MG63 (cell line): ENCODE results near the gene SDK1. TPM values are rescaled to one million over a fixed set of nuclear protein-coding genes. Genes with fewer than 3 reads are reported as not detected.

Experiments
- DNase-seq: peaks from one replicate; pipeline ENCODE4 v3.0.0-alpha.2; 2020
- H3K27me3 ChIP-seq: fragments of 250-450 bp; sonication (Bioruptor Pico); 2 replicates; pipeline ENCODE4 v1.5.1; 2020; ENCODE audit warnings: mild to moderate bottlenecking, moderate library complexity
- H3K36me3 ChIP-seq: fragments of 250-450 bp; sonication (Bioruptor Pico); 2 replicates; pipeline ENCODE4 v1.5.1; 2020; ENCODE audit warnings: mild to moderate bottlenecking, moderate library complexity
- H3K4me3 ChIP-seq: fragments of 250-450 bp; sonication (Bioruptor Pico); 2 replicates; pipeline ENCODE4 v1.5.1; 2020; ENCODE audit warnings: mild to moderate bottlenecking, moderate library complexity
- H3K9me3 ChIP-seq: fragments of 250-450 bp; sonication (Bioruptor Pico); 2 replicates; pipeline ENCODE4 v1.5.1; 2020; ENCODE audit warnings: mild to moderate bottlenecking, moderate library complexity
- total RNA-seq: library from RNA; depleted of rRNA; stranded (reverse); fragments of >200 nt; shearing (Covaris generic); gene quantifications from 2 replicates; pipeline ENCODE4 v1.2.3, GENCODE V29; 2014; ENCODE audit warnings: low replicate concordance

Gene SDK1
- total RNA-seq, 1 experiment from 2014 or later, result 1.1 TPM

DNA sequence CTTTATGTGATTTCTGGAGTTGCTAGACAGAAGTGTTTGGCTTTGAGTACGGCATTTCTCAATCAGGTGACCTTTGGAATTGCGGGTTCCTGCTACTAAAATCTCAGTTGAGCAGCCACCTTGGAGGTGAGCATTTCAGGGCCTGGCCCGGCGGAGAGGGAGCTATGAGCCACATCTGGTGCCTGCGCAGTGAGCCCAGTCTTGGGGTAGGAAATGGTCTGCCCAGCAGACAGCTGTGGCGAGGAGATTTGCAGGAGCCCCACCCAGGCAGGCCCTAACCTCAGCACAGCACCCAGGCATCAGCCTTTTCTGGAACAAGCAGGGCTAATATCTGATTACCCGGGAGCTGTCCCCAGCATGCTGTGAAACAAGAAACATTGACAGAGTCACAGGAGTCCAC, 833.2 kb downstream of the SDK1 start:
- no peak for DNase-seq
- no peaks in the 10 kb centered on the region for H3K36me3 ChIP-seq

DNA sequence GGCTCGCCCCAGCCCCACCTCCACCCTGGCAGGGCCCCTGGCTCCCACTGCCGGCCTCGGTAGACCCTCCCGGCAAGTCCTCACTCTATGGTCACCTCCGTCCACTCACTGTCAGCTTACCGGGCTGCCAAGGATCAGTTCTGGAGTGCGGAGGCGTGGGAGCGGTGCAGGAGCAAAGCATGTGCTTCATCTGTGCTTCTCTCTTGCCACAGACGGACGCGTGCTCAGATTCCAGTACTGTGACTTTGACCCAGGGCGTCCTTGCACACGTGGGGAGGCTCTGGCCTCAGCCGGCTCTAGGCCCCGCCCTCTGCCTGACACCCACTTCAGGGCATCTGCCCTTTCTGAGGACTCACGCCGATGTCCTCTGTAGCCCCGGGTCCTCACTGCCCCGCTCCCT, 833.6 kb downstream of the SDK1 start:
- H3K36me3 ChIP-seq, result no peaks in the 10 kb centered on the region
- no peaks in the 10 kb centered on the region for H3K27me3 ChIP-seq
- H3K9me3 ChIP-seq, result no peaks in the 10 kb centered on the region
- H3K4me3 ChIP-seq, result no peak overlapping the region
- DNase-seq, result no peak

More for the DNA sequence above, 833.2 kb downstream of the SDK1 start:
- Histone ChIP-seq H3K27me3 (no peaks in the 10 kb centered on the region), H3K4me3 (no peak overlapping the region), H3K9me3 (no peaks in the 10 kb centered on the region)

GRCh38 chr7:4135301-4135700, 834.2 kb downstream of the SDK1 start:
- no peaks in the 10 kb centered on the region for H3K36me3 ChIP-seq
- H3K4me3 ChIP-seq, result no peak overlapping the region
- no peaks in the 10 kb centered on the region for H3K9me3 ChIP-seq
- H3K27me3 ChIP-seq, result no peaks in the 10 kb centered on the region
- no peak for DNase-seq

DNA sequence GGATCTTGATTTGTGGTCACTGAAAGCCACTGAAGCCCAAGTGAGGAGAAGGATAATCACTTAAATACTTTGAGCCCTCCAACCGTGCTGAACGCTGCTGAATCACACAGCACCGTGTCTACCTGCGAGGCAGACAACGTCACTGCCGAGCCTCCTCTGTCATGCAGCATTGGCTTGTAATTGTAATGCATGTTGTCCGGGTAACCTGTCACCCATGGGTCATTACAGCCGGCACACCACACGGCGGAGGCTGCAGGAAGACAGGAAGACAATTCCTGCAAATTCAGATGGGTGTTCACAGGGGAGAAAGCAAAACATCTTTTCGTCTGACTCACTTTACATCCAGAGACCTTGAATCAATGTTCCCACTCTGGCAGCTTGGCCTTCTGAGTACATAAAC, 835.0 kb downstream of the SDK1 start:
- Histone ChIP-seq H3K27me3 (no peaks in the 10 kb centered on the region), H3K9me3 (no peaks in the 10 kb centered on the region), H3K36me3 (no peaks in the 10 kb centered on the region), H3K4me3 (no peak overlapping the region)
- no peak for DNase-seq

DNA sequence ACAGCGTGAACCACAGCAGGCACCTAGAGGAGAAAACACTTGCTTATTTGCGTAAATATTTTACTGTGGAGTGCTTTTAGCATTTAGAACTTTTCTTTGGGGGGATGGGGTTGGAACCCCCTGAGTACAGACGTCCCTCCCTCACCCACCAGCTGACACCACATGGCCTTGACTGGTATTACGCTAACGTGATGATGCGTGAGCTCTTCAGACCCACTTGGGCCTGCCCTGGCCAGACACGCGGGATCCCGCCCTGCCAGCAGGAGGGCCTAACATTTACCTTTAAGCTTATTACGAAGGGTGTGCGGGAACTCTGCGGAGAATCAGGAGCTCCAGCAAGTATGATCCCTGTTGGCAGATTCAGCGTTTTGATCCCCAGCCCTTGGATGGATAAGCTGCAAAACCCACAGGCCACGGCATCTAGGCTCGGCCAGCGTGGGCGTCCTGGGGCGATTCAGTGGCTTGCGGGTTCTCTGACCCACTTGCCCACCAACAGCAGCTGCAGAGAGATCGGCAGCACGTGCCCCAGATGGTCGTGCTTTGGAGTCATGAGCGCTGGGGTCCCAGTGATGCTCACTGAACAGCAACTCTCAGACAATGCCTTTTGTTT, 835.6 kb downstream of the SDK1 start:
- Histone ChIP-seq H3K9me3 (no peaks in the 10 kb centered on the region), H3K27me3 (no peaks in the 10 kb centered on the region), H3K4me3 (no peak overlapping the region), H3K36me3 (no peaks in the 10 kb centered on the region)
- no peak for DNase-seq

DNA sequence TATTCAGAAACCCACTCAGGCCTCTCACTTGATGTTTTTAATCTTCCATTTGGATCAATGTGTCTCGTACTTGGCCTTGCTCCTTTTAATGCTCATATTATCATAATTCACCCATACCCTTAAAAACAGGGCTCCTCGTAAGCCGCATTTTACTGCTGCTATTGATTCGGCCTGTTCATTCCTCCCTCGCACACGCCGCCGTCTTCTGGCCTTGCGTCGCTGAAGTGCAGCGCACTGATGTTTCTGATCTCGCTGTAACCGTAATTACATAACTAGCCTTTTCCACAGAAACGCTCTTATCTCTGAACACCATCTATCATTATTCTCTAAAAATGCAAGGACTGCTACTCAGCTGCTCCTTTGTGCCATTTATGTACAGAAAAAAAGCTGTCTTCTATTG, 836.5 kb downstream of the SDK1 start:
- no peaks in the 10 kb centered on the region for H3K27me3 ChIP-seq
- no peaks in the 10 kb centered on the region for H3K9me3 ChIP-seq
- no peak overlapping the region for H3K4me3 ChIP-seq
- no peak for DNase-seq
- no peaks in the 10 kb centered on the region for H3K36me3 ChIP-seq

GRCh38 chr7:4138866-4139265, 837.8 kb downstream of the SDK1 start:
- Histone ChIP-seq H3K9me3 (no peaks in the 10 kb centered on the region), H3K27me3 (no peaks in the 10 kb centered on the region), H3K4me3 (no peak overlapping the region), H3K36me3 (no peaks in the 10 kb centered on the region)
- DNase-seq, result no peak

DNA sequence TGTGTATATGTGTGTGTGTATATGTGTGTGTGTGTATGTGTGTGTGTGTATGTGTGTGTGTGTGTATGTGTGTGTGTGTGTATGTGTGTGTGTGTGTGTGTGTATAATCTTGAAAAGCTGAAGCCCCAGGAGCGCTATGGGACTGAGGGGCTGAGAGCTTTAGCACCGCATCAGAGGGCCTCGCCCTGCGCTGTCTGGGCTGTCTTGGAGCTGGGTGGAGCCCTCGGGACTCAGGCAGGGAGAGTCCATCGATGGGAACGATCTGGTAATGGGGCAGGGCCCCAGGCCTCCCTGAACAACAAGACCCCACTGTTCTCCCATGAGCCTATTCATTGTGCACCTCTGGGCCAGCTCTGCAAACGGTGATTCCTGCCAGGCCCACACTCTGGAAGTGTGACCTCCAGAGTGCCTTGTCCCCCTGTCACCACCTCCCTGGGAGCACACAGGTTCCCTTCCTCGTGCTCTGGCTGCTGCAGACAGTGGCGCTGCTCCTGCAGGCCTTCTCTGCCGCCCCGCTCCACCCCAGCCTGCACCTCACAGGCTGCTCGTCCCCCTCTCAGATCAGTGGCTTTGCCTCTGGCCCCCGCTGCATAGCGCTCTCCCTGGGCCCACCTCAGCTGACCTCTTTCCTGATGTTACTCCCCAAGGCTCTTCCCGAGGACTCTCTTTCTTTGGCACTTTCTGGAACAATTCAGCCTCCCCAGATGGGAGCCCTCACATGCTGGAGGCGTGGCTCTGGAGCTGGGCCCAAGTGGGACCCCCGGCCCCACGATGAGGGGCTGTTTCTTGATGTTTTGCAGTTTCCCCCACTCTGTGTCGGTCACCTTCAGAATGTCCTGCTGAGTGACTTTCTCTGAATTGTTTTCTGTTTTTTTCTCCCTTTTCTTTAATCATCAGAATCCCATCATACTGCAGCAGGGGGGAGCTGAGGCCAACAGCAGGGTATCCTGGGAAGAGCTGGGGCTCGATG, 838.9 kb downstream of the SDK1 start:
- H3K4me3 ChIP-seq, result no peak overlapping the region
- DNase-seq, result no peak
- H3K36me3 ChIP-seq, result no peaks in the 10 kb centered on the region
- H3K27me3 ChIP-seq, result no peaks in the 10 kb centered on the region
- no peaks in the 10 kb centered on the region for H3K9me3 ChIP-seq

- Histone ChIP-seq H3K27me3 (no peaks in the 10 kb centered on the region), H3K9me3 (no peaks in the 10 kb centered on the region), H3K4me3 (no peak overlapping the region), H3K36me3 (no peaks in the 10 kb centered on the region)
- no peak for DNase-seq
These were observed 839.9 kb downstream of the SDK1 start for GRCh38 chr7:4140933-4141332.

DNA sequence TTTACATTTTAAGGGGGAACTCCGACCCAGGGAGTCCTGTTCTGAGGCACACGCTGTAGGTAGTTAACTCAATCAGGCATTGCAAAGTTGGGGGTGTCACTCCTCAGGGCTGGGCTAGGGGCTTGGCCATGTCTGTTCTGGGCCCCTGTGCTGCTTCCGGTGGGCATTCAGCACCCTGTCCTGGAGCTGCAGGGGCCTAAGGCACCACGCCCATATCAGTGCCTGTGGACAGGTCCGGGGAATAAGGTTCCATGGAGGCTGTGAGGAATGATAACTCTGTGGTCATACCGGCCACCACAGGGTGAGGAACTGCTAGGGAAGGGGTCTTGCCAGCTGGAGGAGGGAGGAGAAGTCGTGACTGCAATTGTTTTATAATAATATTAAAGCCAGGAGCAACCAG, 842.0 kb downstream of the SDK1 start:
- H3K4me3 ChIP-seq, result no peak overlapping the region
- no peaks in the 10 kb centered on the region for H3K36me3 ChIP-seq
- H3K9me3 ChIP-seq, result no peaks in the 10 kb centered on the region
- no peak for DNase-seq
- H3K27me3 ChIP-seq, result no peaks in the 10 kb centered on the region

DNA sequence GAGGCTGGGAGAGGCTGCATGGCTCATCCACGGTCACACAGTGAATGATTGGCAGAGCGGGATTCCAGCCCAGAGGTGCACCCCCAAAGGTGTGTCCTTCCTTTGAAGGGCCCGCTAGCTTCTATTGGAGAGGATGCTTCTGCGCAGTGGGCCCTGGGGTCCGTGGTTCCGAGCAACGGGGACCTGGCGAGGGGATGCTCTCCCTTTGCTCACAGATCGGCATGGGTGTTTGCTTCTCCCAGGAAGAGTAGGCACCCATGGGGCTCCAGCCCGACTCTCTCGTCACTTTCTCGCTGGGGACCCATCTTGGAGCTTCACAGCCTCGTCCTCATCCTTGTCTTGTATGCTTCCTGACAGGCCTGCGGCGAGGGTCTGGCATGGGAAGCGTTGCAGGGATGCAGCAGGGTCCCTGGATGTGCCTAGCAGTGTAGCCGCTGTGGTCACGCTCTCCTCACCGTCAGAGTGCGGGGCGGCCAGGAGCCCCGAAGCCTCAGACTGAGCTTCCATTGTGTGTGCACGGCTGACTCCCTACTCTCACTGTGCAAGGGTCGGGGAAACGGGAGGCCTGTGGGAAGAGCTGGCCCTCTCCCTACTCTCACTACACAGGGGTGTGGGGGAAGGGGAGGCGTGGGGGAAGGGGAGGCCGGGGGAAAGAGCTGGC, 842.6 kb downstream of the SDK1 start:
- Histone ChIP-seq H3K27me3 (no peaks in the 10 kb centered on the region), H3K4me3 (no peak overlapping the region), H3K9me3 (no peaks in the 10 kb centered on the region), H3K36me3 (no peaks in the 10 kb centered on the region)
- no peak for DNase-seq

DNA sequence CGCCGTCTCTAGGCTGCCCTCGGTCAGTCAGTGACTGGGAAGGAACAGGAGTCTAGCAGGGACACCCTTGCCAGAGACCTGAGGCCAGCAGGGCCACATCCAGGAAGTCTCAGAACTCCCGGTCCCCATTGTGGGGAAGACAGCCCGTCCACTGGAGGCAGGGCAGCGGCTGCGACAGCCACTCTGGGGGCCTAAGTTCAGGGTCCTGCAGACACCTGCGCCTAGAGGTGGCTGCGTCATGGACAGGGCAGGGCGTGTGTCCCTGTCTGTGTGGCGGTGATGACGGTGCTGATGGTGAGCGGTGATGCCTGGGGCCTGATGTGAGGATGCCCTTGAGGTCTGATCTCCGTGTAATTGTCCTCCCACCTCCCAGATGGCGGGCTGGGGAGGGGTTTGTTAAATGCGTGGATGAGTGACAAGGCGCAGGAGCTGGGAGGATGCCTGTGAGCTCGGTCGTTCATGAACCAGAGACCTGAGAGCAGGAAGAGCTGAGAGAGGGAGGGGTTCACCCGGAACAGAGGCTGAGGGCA, 843.2 kb downstream of the SDK1 start:
- Histone ChIP-seq H3K36me3 (no peaks in the 10 kb centered on the region), H3K9me3 (no peaks in the 10 kb centered on the region), H3K27me3 (no peaks in the 10 kb centered on the region), H3K4me3 (no peak overlapping the region)
- no peak for DNase-seq

- H3K27me3 ChIP-seq, result no peaks in the 10 kb centered on the region
- DNase-seq, result peak; percentile 41
- no peaks in the 10 kb centered on the region for H3K36me3 ChIP-seq
- H3K9me3 ChIP-seq, result no peaks in the 10 kb centered on the region
- H3K4me3 ChIP-seq, result no peak overlapping the region
These were observed 843.9 kb downstream of the SDK1 start for GRCh38 chr7:4144811-4145510.

GRCh38 chr7:4145576-4145975, 844.5 kb downstream of the SDK1 start:
- Histone ChIP-seq H3K4me3 (no peak overlapping the region), H3K9me3 (no peaks in the 10 kb centered on the region), H3K36me3 (no peaks in the 10 kb centered on the region), H3K27me3 (no peaks in the 10 kb centered on the region)
- no peak for DNase-seq

- Histone ChIP-seq H3K36me3 (no peaks in the 10 kb centered on the region), H3K27me3 (no peaks in the 10 kb centered on the region), H3K4me3 (no peak overlapping the region), H3K9me3 (no peaks in the 10 kb centered on the region)
- DNase-seq, result no peak
These were observed 847.0 kb downstream of the SDK1 start for GRCh38 chr7:4147926-4148620.

- no peaks in the 10 kb centered on the region for H3K9me3 ChIP-seq
These were observed 848.2 kb downstream of the SDK1 start for GRCh38 chr7:4149236-4149635.

More at GRCh38 chr7:4149236-4149635, 848.2 kb downstream of the SDK1 start:
- Histone ChIP-seq H3K27me3 (no peaks in the 10 kb centered on the region), H3K4me3 (no peak overlapping the region), H3K36me3 (no peaks in the 10 kb centered on the region)
- DNase-seq, result no peak
